ENCODE results near the gene MRM2.

GRCh38 chr7:2288503-2288902 lies 46.5 kb upstream of the MRM2 start:
- TF ChIP-seq SPI1 (IDR thresholded peaks at IDR 0.05; ENCODE audit: low read depth, low read length) = no peak
- TF ChIP-seq PAX5 (IDR thresholded peaks at IDR 0.05; ENCODE audit: insufficient read depth, low read length, severe bottlenecking) = peak; percentile 55
- TF ChIP-seq POLR2A (IDR thresholded peaks at IDR 0.05; ENCODE audit: low read depth, low read length) = no peak
